H9 (cell line): ENCODE measurements around the gene BAG3. TPM values are rescaled to one million over a fixed set of nuclear protein-coding genes. Genes with fewer than 3 reads are reported as not detected.

Source experiments
- DNase-seq: peaks from one replicate; pipeline ENCODE4 v3.0.0-alpha.2; 2017
- H2AFZ ChIP-seq: one replicate; pipeline ENCODE4 v1.6.1; 2013; ENCODE audit warnings: mild to moderate bottlenecking, low read length, control low read depth, moderate library complexity
- H2AK5ac ChIP-seq: 2 replicates; pipeline ENCODE4 v1.6.1; 2013; ENCODE audit warnings: low read length, control low read depth, mixed read lengths; ENCODE audit not compliant: insufficient read length
- H2BK120ac ChIP-seq: one replicate; pipeline ENCODE4 v1.6.1; 2013; ENCODE audit warnings: low read depth, mild to moderate bottlenecking, low read length, control low read depth, inconsistent platforms; ENCODE audit not compliant: poor library complexity, severe bottlenecking
- H2BK12ac ChIP-seq: 2 replicates; pipeline ENCODE4 v1.6.1; 2013; ENCODE audit warnings: low read length, control low read depth, mixed read lengths, low read depth; ENCODE audit not compliant: insufficient read length
- H2BK15ac ChIP-seq: 2 replicates; pipeline ENCODE4 v1.6.1; 2013; ENCODE audit warnings: low read depth, low read length, control low read depth
- H2BK20ac ChIP-seq: one replicate; pipeline ENCODE4 v1.6.1; 2013; ENCODE audit warnings: low read depth, mild to moderate bottlenecking, low read length, control low read depth, inconsistent platforms; ENCODE audit not compliant: poor library complexity, severe bottlenecking
- H2BK5ac ChIP-seq: 2 replicates; pipeline ENCODE4 v1.6.1; 2013; ENCODE audit warnings: low read length, control low read depth, mixed read lengths; ENCODE audit not compliant: insufficient read length
- H3K14ac ChIP-seq: 2 replicates; pipeline ENCODE4 v1.6.1; 2013; ENCODE audit warnings: low read length, control low read depth; ENCODE audit not compliant: insufficient read depth
- H3K18ac ChIP-seq: 2 replicates; pipeline ENCODE4 v1.6.1; 2013; ENCODE audit warnings: low read depth, mild to moderate bottlenecking, mixed read lengths, low read length, control low read depth; ENCODE audit not compliant: insufficient read length
- H3K23ac ChIP-seq: 2 replicates; pipeline ENCODE4 v1.6.1; 2013; ENCODE audit warnings: low read length, control low read depth, mixed read lengths, low read depth; ENCODE audit not compliant: insufficient read length
- H3K23me2 ChIP-seq: 2 replicates; pipeline ENCODE4 v1.6.1; 2013; ENCODE audit warnings: low read depth, mild to moderate bottlenecking, mixed read lengths, low read length, control low read depth; ENCODE audit not compliant: insufficient read length, poor library complexity, severe bottlenecking
- H3K27ac ChIP-seq: 2 replicates; pipeline ENCODE4 v1.5.1; 2013; ENCODE audit warnings: low read length, control low read depth, mixed read lengths, low read depth; ENCODE audit not compliant: insufficient read length
- H3K27me3 ChIP-seq: 2 replicates; pipeline ENCODE4 v1.6.1; 2013; ENCODE audit warnings: low read length, control low read depth, inconsistent platforms; ENCODE audit not compliant: insufficient read depth
- H3K4ac ChIP-seq: 2 replicates; pipeline ENCODE4 v1.6.1; 2013; ENCODE audit warnings: low read depth, mild to moderate bottlenecking, control low read depth, inconsistent platforms, low read length, moderate library complexity
- H3K4me1 ChIP-seq: 2 replicates; pipeline ENCODE4 v1.6.1; 2013; ENCODE audit warnings: low read length, control low read depth, inconsistent platforms; ENCODE audit not compliant: insufficient read depth
- H3K4me2 ChIP-seq: 2 replicates; pipeline ENCODE4 v1.6.1; 2013; ENCODE audit warnings: low read length, control low read depth, mixed read lengths; ENCODE audit not compliant: insufficient read length, insufficient read depth
- H3K56ac ChIP-seq: 2 replicates; pipeline ENCODE4 v1.6.1; 2013; ENCODE audit warnings: low read depth, mild to moderate bottlenecking, mixed read lengths, low read length, control low read depth; ENCODE audit not compliant: insufficient read length
- H3K79me1 ChIP-seq: 2 replicates; pipeline ENCODE4 v1.6.1; 2013; ENCODE audit warnings: low read depth, mild to moderate bottlenecking, moderate library complexity, low read length, control low read depth, inconsistent platforms; ENCODE audit not compliant: insufficient read depth, poor library complexity, severe bottlenecking
- H3K79me2 ChIP-seq: 2 replicates; pipeline ENCODE4 v1.6.1; 2013; ENCODE audit warnings: low read length, control low read depth, inconsistent platforms; ENCODE audit not compliant: insufficient read depth
- H3K9ac ChIP-seq: 2 replicates; pipeline ENCODE4 v1.6.1; 2013; ENCODE audit warnings: low read length, control low read depth, mixed read lengths; ENCODE audit not compliant: insufficient read length; ENCODE audit errors: extremely low read depth
- H3K9me3 ChIP-seq: one replicate; pipeline ENCODE4 v1.6.1; 2013; ENCODE audit warnings: low read depth, low read length, inconsistent platforms; ENCODE audit not compliant: control insufficient read depth
- H3T11ph ChIP-seq: one replicate; pipeline ENCODE4 v1.6.1; 2013; ENCODE audit warnings: mild to moderate bottlenecking, low read length, control low read depth, inconsistent platforms
- H4K20me1 ChIP-seq: one replicate; pipeline ENCODE4 v1.6.1; 2013; ENCODE audit not compliant: control insufficient read depth, insufficient read length, insufficient read depth
- H4K5ac ChIP-seq: 2 replicates; pipeline ENCODE4 v1.6.1; 2013; ENCODE audit warnings: low read depth, mild to moderate bottlenecking, mixed read lengths, low read length, control low read depth; ENCODE audit not compliant: insufficient read length
- H4K8ac ChIP-seq: replicated peaks from 2 replicates; pipeline ENCODE4 v1.6.1; 2013; ENCODE audit warnings: low read length, control low read depth, mixed read lengths, low read depth; ENCODE audit not compliant: insufficient read length
- H4K91ac ChIP-seq: 2 replicates; pipeline ENCODE4 v1.6.1; 2013; ENCODE audit warnings: low read depth, mild to moderate bottlenecking, moderate library complexity, mixed read lengths, low read length, control low read depth; ENCODE audit not compliant: insufficient read length
- H3K27ac Mint-ChIP-seq, 3 experiments: 2 replicates in 2 of 3; 3 replicates in 1 of 3; pipeline ENCODE4 v1.8.0; 2020 to 2021; ENCODE audit warnings: mixed read lengths in 3 of 3, mild to moderate bottlenecking in 1 of 3, moderate library complexity in 1 of 3
- H3K27me3 Mint-ChIP-seq: 2 replicates; pipeline ENCODE4 v1.8.0; 2021; ENCODE audit warnings: low read depth, mild to moderate bottlenecking, moderate library complexity, mixed read lengths
- H3K36me3 Mint-ChIP-seq, 3 experiments: 2 replicates in 2 of 3; 3 replicates in 1 of 3; pipeline ENCODE4 v1.8.0; 2020 to 2021; ENCODE audit warnings: low read depth in 3 of 3, mixed read lengths in 3 of 3; ENCODE audit not compliant: insufficient read depth in 1 of 3
- H3K4me1 Mint-ChIP-seq, 2 experiments: 2 replicates each; pipeline ENCODE4 v1.8.0; 2020; ENCODE audit warnings: mixed read lengths in 2 of 2
- H3K4me3 Mint-ChIP-seq, 2 experiments: 2 replicates in 1 of 2; 3 replicates in 1 of 2; pipeline ENCODE4 v1.8.0; 2020 to 2021; ENCODE audit warnings: mild to moderate bottlenecking in 2 of 2, mixed read lengths in 2 of 2, moderate library complexity in 1 of 2
- H3K9me3 Mint-ChIP-seq, 2 experiments: 2 replicates in 1 of 2; 3 replicates in 1 of 2; pipeline ENCODE4 v1.8.0; 2020; ENCODE audit warnings: mild to moderate bottlenecking in 2 of 2, mixed read lengths in 2 of 2, moderate library complexity in 1 of 2
- CTCF ChIP-seq: fragments of 200-600 bp; sonication (generic); conservative IDR thresholded peaks from 3 replicates; pipeline ENCODE4 v1.8.0; 2021; ENCODE audit warnings: antibody characterized with exemption, mild to moderate bottlenecking
- WGBS: extraction: QIAGEN DNeasy Blood & Tissue Kit; methylation state at CpG from one replicate; pipeline ENCODE4 v1.1.7; 2013; ENCODE audit warnings: missing lambda C conversion rate, low lambda C conversion rate, mixed read lengths; ENCODE audit not compliant: insufficient read length; ENCODE audit errors: extremely low coverage; 5-methylcytosine and 5-hydroxymethylcytosine counted together
- total RNA-seq: library from RNA; stranded (reverse); gene quantifications from 2 replicates; pipeline ENCODE4 v1.2.1, GENCODE V29; 2021

BAG3 gene
- total RNA-seq, 1 experiment from 2014 or later, result 11.4 TPM

- no peaks in the 10 kb centered on the region for H3K9me3 ChIP-seq
- no peaks in the 10 kb centered on the region for H3K27me3 Mint-ChIP-seq
- H3K23me2 ChIP-seq, result no peaks in the 10 kb centered on the region
- H4K5ac ChIP-seq, result no peak overlapping the region
- peak overlapping the region; percentile 84 for H3K18ac ChIP-seq
- H3K4me1 ChIP-seq, result peaks cover 9% of the 10 kb centered on the region; the same call in 1 of the 2 replicates
- peak overlapping the region; percentile 12 for H2BK20ac ChIP-seq
- peaks cover 27% of the 10 kb centered on the region in 2 experiments for H3K4me1 Mint-ChIP-seq
- no peaks in the 10 kb centered on the region for H3K79me1 ChIP-seq
- no peak overlapping the region for H3K9ac ChIP-seq
- H3K27me3 ChIP-seq, result no peaks in the 10 kb centered on the region
- TF ChIP-seq CTCF, result peak; percentile 43; the same call in 2 of the 3 replicates
- H3T11ph ChIP-seq, result peak overlapping the region; percentile 76
- peak; percentile 51 for DNase-seq
- H3K4me3 Mint-ChIP-seq, result peak overlapping the region; percentile 76 to 85
- no peak overlapping the region; the same call in 1 of the 2 replicates for H3K4ac ChIP-seq
- no peak overlapping the region for H2BK5ac ChIP-seq
- WGBS, result no CpG with 5 or more reads among the region's 4 CpGs
- no peak overlapping the region for H2AFZ ChIP-seq
- H4K8ac ChIP-seq, result no peak overlapping the region
- H3K4me2 ChIP-seq, result peak overlapping the region; percentile 79
- no peak overlapping the region for H3K23ac ChIP-seq
- H4K20me1 ChIP-seq, result no peaks in the 10 kb centered on the region
- H3K56ac ChIP-seq, result no peak overlapping the region
- H2AK5ac ChIP-seq, result no peak overlapping the region
- no peak overlapping the region for H2BK12ac ChIP-seq
- no peak overlapping the region for H2BK15ac ChIP-seq
- no peaks in the 10 kb centered on the region; a peak in 1 of 7 replicates for H3K36me3 Mint-ChIP-seq
- peak overlapping the region; percentile 83 for H2BK120ac ChIP-seq
- peak overlapping the region; percentile 83; the same call in 1 of the 2 replicates for H3K14ac ChIP-seq
- no peak overlapping the region for H4K91ac ChIP-seq
- H3K79me2 ChIP-seq, result no peaks in the 10 kb centered on the region
- peak overlapping the region; percentile 97 to 98 (median 98) for H3K27ac Mint-ChIP-seq
- H3K27ac ChIP-seq, result peak overlapping the region; percentile 95
- H3K9me3 Mint-ChIP-seq, result no peaks in the 10 kb centered on the region
Observed at GRCh38 chr10:119688033-119688508, 36.9 kb downstream of the BAG3 start.
